Heart right ventricle (tissue), 16 donors: ENCODE data around the gene S100A11. TPM values are rescaled to one million over a fixed set of nuclear protein-coding genes. Genes with fewer than 3 reads are reported as not detected.
A peak's percentile ranks its signal among the peaks of the same experiment; 100 is the strongest.

Source experiments
- ATAC-seq, 8 donors: fragments of 200-7000 bp; cut with Tn5 transposase; one replicate each; pipeline ENCODE4 v1.9.1; 2020; ENCODE audit warnings: mild to moderate bottlenecking in 8 of 8, moderate library complexity in 8 of 8, moderate number of reproducible peaks in 1 of 8
- DNase-seq, 2 donors: peaks; one replicate each; pipeline ENCODE4 v3.0.0-alpha.2; 2020
- H3K27ac ChIP-seq, 10 donors: fragments of 200-600 bp; sonication (generic) in 2 of 10; one replicate each; pipeline versions ENCODE4 v1.5.0 to v1.8.0; 2020 to 2022; ENCODE audit warnings: mild to moderate bottlenecking in 3 of 10
- H3K27me3 ChIP-seq, 7 donors: fragments of 200-600 bp; one replicate each; pipeline ENCODE4 v1.8.0; 2021 to 2022; ENCODE audit warnings: mild to moderate bottlenecking in 2 of 7
- H3K36me3 ChIP-seq, 9 donors: fragments of 200-600 bp; sonication (generic) in 1 of 9; one replicate each; pipeline versions ENCODE4 v1.5.0 to v1.8.0; 2020 to 2022; ENCODE audit warnings: mild to moderate bottlenecking in 2 of 9
- H3K4me1 ChIP-seq, 9 donors: fragments of 200-600 bp; sonication (generic) in 1 of 9; one replicate each; pipeline versions ENCODE4 v1.5.0 to v1.8.0; 2020 to 2022; ENCODE audit warnings: mild to moderate bottlenecking in 4 of 9
- H3K4me3 ChIP-seq, 10 donors: fragments of 200-600 bp; sonication (generic) in 2 of 10; one replicate each; pipeline versions ENCODE4 v1.5.0 to v1.8.0; 2020 to 2022; ENCODE audit warnings: mild to moderate bottlenecking in 7 of 10, moderate library complexity in 2 of 10
- H3K9me3 ChIP-seq, 11 donors: fragments of 200-600 bp in 10 of 11; sonication (generic) in 2 of 11; one replicate each; pipeline versions ENCODE4 v1.5.0 to v1.8.0; 2013 to 2022; ENCODE audit warnings: mild to moderate bottlenecking in 2 of 11, control low read depth in 1 of 11, moderate library complexity in 1 of 11
- CTCF ChIP-seq, 9 donors: fragments of 200-600 bp; sonication (generic) in 2 of 9; IDR thresholded peaks; one replicate each; pipeline versions ENCODE4 v1.5.0 to v1.8.0; 2021 to 2022; ENCODE audit warnings: antibody characterized with exemption in 9 of 9, mild to moderate bottlenecking in 5 of 9, moderate library complexity in 1 of 9
- WGBS, 2 donors: extraction: QIAGEN DNeasy Blood & Tissue Kit; methylation state at CpG; one replicate each; pipeline ENCODE4 v1.1.7; 2013; ENCODE audit warnings: inconsistent platforms in 1 of 2; 5-methylcytosine and 5-hydroxymethylcytosine counted together
- intact Hi-C, 10 donors: fragments of 100-400 bp; cut with DNase I; formaldehyde crosslinking; loops; one replicate each; pipeline versions ENCODE4 v1.11.1 to v1.14.2; 2022
- polyA plus RNA-seq, 2 donors: library from polyadenylated mRNA; stranded (reverse); fragments of 200-250 nt; gene quantifications; one replicate each; pipeline ENCODE4 v1.2.3, GENCODE V29; 2013
- total RNA-seq, 10 donors: library from RNA; stranded (reverse); fragmentation: NEBNext Ultra II Directional in 3 of 10; extraction: Animal tissue kit (Norgen Biotek cat#: 25700) in 3 of 10; gene quantifications; one replicate each; pipeline versions ENCODE4 v1.2.1 to v1.2.4, GENCODE V29; 2021 to 2023
- donor health status: Arrhythmogenic right ventricular cardiomyopathy.
- donor health status: ischemic (EF 13 %, LVEDD 7.1; RV severe dilation, severe dysfunction).
- donor health status: healthy with polysubstance abuse.
- donor health status: DM: no; HTN: yes; CAD: no.
- donor health status: DM: no; HTN: no; CAD: no.
- donor health status: ischemic (EF 25% LVEDD 6.9; RV normal size, moderate dysfunction).
- donor health status: ischemic (EF 25% LVEDD 5.7; RV mildly dilated, moderate dysfunction).
- donor health status: healthy.
- donor health status: DM: yes; HTN: yes; CAD: no.
- donor health status: Ischemic cardiomyopathy.
- donor health status: ischemic (EF 35%, LVEDD 5.7; RV mildly dilated, moderate dysfunction).
- donor health status: nonischemic (EF 11% LVEDD 7.7; RV severe dilation, severe dysfunction).
- donor health status: DM: yes; HTN: yes; CAD: no.
- donor health status: PGD.
- donor health status: ischemic (EF 29% LVEDD 5.4; RV normal size, mild dysfunction).
- donor health status: nonischemic (EF 23%, LVEDD 6.1; RV moderate dilation, normal function).

S100A11 gene
- total and polyA plus RNA-seq, 12 donors, result 41.4 to 593 (median 56.7) TPM

GRCh38 chr1:151990058-151990855, 46.5 kb downstream of the S100A11 start:
- Histone ChIP-seq H3K4me1 (peaks cover 21 to 88% (median 70%) of the 10 kb centered on the region in 9 donors), H3K27me3 (peaks cover 0 to 5% (median 0%) of the 10 kb centered on the region in 7 donors), H3K4me3 (peak overlapping the region in 5 of 10 donors; percentile 2 to 95 (median 81)), H3K36me3 (peaks cover 0 to 23% (median 7%) of the 10 kb centered on the region in 9 donors), H3K9me3 (no peaks in the 10 kb centered on the region), H3K27ac (peak overlapping the region in 9 of 10 donors; percentile 20 to 96 (median 65))
- WGBS, 2 donors, result 55 to 60% methylated on average over 5 of the region's 5 CpGs
- TF ChIP-seq CTCF (IDR thresholded peaks at IDR 0.05), result no peak
- no peak for DNase-seq
- intact Hi-C loops, result loop anchor here in 1 of 10 donors (5.0 kb wide), 1 partner anchor 43 kb away; no protein-coding TSS in a partner anchor
- ATAC-seq, result no peak

GRCh38 chr1:151989211-151989862, 47.5 kb downstream of the S100A11 start:
- Histone ChIP-seq H3K9me3 (no peaks in the 10 kb centered on the region), H3K4me3 (peak overlapping the region in 4 of 10 donors; percentile 1 to 88 (median 3)), H3K4me1 (peaks cover 21 to 88% (median 69%) of the 10 kb centered on the region in 9 donors), H3K27me3 (peaks cover 0 to 4% (median 0%) of the 10 kb centered on the region in 7 donors), H3K36me3 (peaks cover 0 to 32% (median 15%) of the 10 kb centered on the region in 9 donors), H3K27ac (peak overlapping the region in 9 of 10 donors; percentile 28 to 96 (median 65))
- no peak for TF ChIP-seq CTCF (IDR thresholded peaks at IDR 0.05)
- WGBS, 2 donors, result 34 to 44% methylated on average over 6 of the region's 6 CpGs
- peak; percentile 48 to 68 for DNase-seq
- peak in 5 of 8 donors; percentile 37 to 75 (median 46) for ATAC-seq
- intact Hi-C loops, result no loop called here

- peaks cover 0 to 40% (median 21%) of the 10 kb centered on the region in 9 donors for H3K36me3 ChIP-seq
- ATAC-seq, result no peak
- peak overlapping the region in 2 of 10 donors; percentile 4 to 88 for H3K4me3 ChIP-seq
- 38 to 55% methylated on average over 2 of the region's 2 CpGs for WGBS, 2 donors
- no peaks in the 10 kb centered on the region for H3K9me3 ChIP-seq
- peak overlapping the region in 9 of 10 donors; percentile 28 to 96 (median 65) for H3K27ac ChIP-seq
- TF ChIP-seq CTCF (IDR thresholded peaks at IDR 0.05), result no peak
- intact Hi-C loops, result no loop called here
- H3K27me3 ChIP-seq, result no peaks in the 10 kb centered on the region
- no peak for DNase-seq
- peaks cover 21 to 90% (median 65%) of the 10 kb centered on the region in 9 donors for H3K4me1 ChIP-seq
Measured at GRCh38 chr1:151988405-151988923, 48.3 kb downstream of the S100A11 start.

- H3K27ac ChIP-seq, result no peak overlapping the region
- peaks cover 0 to 59% (median 31%) of the 10 kb centered on the region in 9 donors for H3K36me3 ChIP-seq
- no peak overlapping the region for H3K4me3 ChIP-seq
- WGBS, 2 donors, result 88 to 90% methylated on average over 8 of the region's 8 CpGs
- no peaks in the 10 kb centered on the region for H3K9me3 ChIP-seq
- peaks cover 18 to 77% (median 54%) of the 10 kb centered on the region in 9 donors for H3K4me1 ChIP-seq
- ATAC-seq (no peak), DNase-seq (no peak)
- intact Hi-C loops, result no loop called here
- H3K27me3 ChIP-seq, result no peaks in the 10 kb centered on the region
- TF ChIP-seq CTCF (IDR thresholded peaks at IDR 0.05), result no peak
Measured at GRCh38 chr1:151986501-151987190, 50.2 kb downstream of the S100A11 start.
